Lower lobe of right lung (tissue), 2 donors: Measurements from ENCODE around the gene HAVCR1. TPM values are rescaled to one million over a fixed set of nuclear protein-coding genes. Genes with fewer than 3 reads are reported as not detected.
"Not testable (repeated sequence)": the region's sequence is repeated elsewhere in the genome, so short reads cannot be mapped to it uniquely, and the experiment has no call there.

Experiments
- ATAC-seq, 2 donors: fragments of 200-7000 bp; cut with Tn5 transposase; one replicate each; pipeline ENCODE4 v1.9.1; 2020 to 2022; ENCODE audit warnings: mild to moderate bottlenecking in 2 of 2, moderate library complexity in 2 of 2
- DNase-seq: peaks from one replicate; pipeline ENCODE4 v3.0.0-alpha.2; 2020
- H3K27ac ChIP-seq: fragments of 200-600 bp; one replicate; pipeline ENCODE4 v1.8.0; 2022
- H3K27me3 ChIP-seq: fragments of 200-600 bp; one replicate; pipeline ENCODE4 v1.8.0; 2022; ENCODE audit warnings: low read depth
- H3K36me3 ChIP-seq: fragments of 200-600 bp; one replicate; pipeline ENCODE4 v1.8.0; 2022; ENCODE audit warnings: mild to moderate bottlenecking
- H3K4me1 ChIP-seq: fragments of 200-600 bp; one replicate; pipeline ENCODE4 v1.8.0; 2022
- H3K4me3 ChIP-seq: fragments of 200-600 bp; one replicate; pipeline ENCODE4 v1.8.0; 2022; ENCODE audit warnings: mild to moderate bottlenecking
- H3K9me3 ChIP-seq: fragments of 200-600 bp; one replicate; pipeline ENCODE4 v1.8.0; 2022
- CTCF ChIP-seq: fragments of 200-600 bp; IDR thresholded peaks from one replicate; pipeline ENCODE4 v1.8.0; 2022; ENCODE audit warnings: antibody characterized with exemption, mild to moderate bottlenecking
- intact Hi-C: fragments of 100-400 bp; cut with DNase I; formaldehyde crosslinking; loops from one replicate; pipeline ENCODE4 v1.11.0; 2022
- total RNA-seq: library from RNA; stranded (reverse); fragmentation: NEBNext Ultra II Directional; extraction: Animal tissue kit (Norgen Biotek cat#: 25700); gene quantifications from one replicate; pipeline ENCODE4 v1.2.1, GENCODE V29; 2021
- donor health status: DM: no; HTN: yes; CAD: no; lungs with severe emphysema.

The HAVCR1 gene
- total RNA-seq, 1 donor from 2014 or later: not detected

- Histone ChIP-seq H3K27me3 (no peaks in the 10 kb centered on the region), H3K4me3 (no peak overlapping the region), H3K4me1 (no peaks in the 10 kb centered on the region), H3K36me3 (no peaks in the 10 kb centered on the region), H3K27ac (no peak overlapping the region), H3K9me3 (no peaks in the 10 kb centered on the region)
- intact Hi-C loops: no loop called here
- no peak for ATAC-seq
- TF ChIP-seq CTCF: no peak
- no peak for DNase-seq
Measured at GRCh38 chr5:157047898-157048297, 11.0 kb downstream of the HAVCR1 start.

DNA sequence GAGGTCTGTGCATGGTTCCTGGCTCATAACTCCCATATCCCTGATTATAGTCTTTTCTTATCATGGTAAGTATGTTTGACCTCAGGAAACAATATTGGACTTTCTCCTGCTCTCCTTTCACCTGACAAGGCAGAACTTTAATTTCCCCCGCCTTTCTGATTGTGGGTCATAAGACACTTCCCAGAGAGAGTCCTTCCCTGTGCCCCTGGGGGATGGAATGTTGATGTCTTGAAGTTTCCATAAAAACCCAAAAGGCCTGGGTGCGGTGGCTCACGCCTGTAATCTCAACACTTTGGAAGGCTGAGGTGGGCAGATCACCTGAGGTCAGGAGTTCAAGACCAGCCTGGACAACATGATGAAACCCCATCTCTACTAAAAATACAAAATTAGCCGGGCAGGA, 11.9 kb downstream of the HAVCR1 start:
- ATAC-seq, intact Hi-C loops: not testable (repeated sequence)

DNA sequence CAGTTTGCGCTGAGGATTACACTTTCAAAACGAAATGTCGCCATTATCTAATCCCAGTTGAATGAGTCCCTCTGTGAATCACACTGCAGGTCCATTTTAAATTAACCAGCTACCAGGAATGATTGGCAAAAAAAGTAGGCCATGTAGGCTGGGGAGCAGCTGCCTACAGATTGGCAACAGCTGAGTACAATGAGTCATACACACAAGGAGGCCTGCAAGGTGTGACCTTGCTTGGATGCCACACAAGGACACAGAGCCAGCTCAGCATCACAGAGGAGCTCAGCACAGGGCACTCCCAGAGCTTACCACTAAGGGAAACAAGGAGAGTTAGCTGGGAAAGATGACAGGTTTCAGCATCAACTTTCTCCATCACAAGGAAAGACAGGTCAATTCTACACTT, 12.9 kb downstream of the HAVCR1 start:
- Histone ChIP-seq H3K36me3 (no peaks in the 10 kb centered on the region), H3K27me3 (no peaks in the 10 kb centered on the region), H3K27ac (no peak overlapping the region), H3K4me1 (no peaks in the 10 kb centered on the region), H3K4me3 (no peak overlapping the region), H3K9me3 (no peaks in the 10 kb centered on the region)
- no peak for DNase-seq
- TF ChIP-seq CTCF: no peak
- no peak for ATAC-seq
- intact Hi-C loops: no loop called here

More for the DNA sequence above, 11.9 kb downstream of the HAVCR1 start:
- not testable (repeated sequence) for H3K9me3 ChIP-seq, DNase-seq, H3K4me1 ChIP-seq, H3K27ac ChIP-seq, H3K4me3 ChIP-seq, H3K36me3 ChIP-seq, H3K27me3 ChIP-seq

DNA sequence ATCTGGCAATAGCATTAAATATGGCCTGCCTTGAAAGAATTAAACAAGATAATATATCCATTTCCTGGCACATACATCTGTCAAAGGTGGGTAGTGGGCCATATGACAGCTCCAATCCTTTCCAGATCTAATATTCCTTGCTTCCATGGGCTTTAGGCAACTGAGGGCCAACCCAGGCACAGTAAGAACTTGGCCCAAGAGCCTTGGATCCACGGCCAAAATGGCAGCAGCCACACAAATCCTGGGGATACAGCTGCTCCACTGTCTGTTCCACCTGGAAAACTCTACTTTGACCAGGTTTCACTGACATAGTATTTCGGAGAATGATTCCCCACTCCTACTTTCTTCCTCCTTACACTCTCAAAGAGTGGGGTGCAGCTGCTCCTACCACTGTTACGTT, 13.3 kb downstream of the HAVCR1 start:
- Histone ChIP-seq H3K27ac (no peak overlapping the region), H3K27me3 (no peaks in the 10 kb centered on the region), H3K9me3 (no peaks in the 10 kb centered on the region), H3K4me3 (no peak overlapping the region), H3K4me1 (no peaks in the 10 kb centered on the region), H3K36me3 (no peaks in the 10 kb centered on the region)
- no peak for TF ChIP-seq CTCF
- intact Hi-C loops: no loop called here
- ATAC-seq (no peak), DNase-seq (no peak)

GRCh38 chr5:157038568-157039187, 20.2 kb downstream of the HAVCR1 start:
- DNase-seq (no peak), ATAC-seq (no peak)
- Histone ChIP-seq H3K4me1 (no peaks in the 10 kb centered on the region), H3K36me3 (no peaks in the 10 kb centered on the region), H3K27me3 (no peaks in the 10 kb centered on the region), H3K9me3 (no peaks in the 10 kb centered on the region), H3K4me3 (no peak overlapping the region), H3K27ac (no peak overlapping the region)
- no peak for TF ChIP-seq CTCF
- intact Hi-C loops: no loop called here

- ATAC-seq, H3K36me3 ChIP-seq, H3K4me1 ChIP-seq, H3K27ac ChIP-seq, DNase-seq, H3K9me3 ChIP-seq, intact Hi-C loops, H3K4me3 ChIP-seq, H3K27me3 ChIP-seq: not testable (repeated sequence)
Measured at GRCh38 chr5:157034106-157035072, 24.5 kb downstream of the HAVCR1 start.
